Stomach (tissue), 4 donors: ENCODE measurements around the gene PVRIG.

ENCODE experiments used
- CTCF ChIP-seq, 7 experiments: fragments of 450-650 bp in 4 of 7; fragments of 200-600 bp in 3 of 7; sonication (generic) in 3 of 7; IDR thresholded peaks; one replicate each; pipeline ENCODE4 v1.5.1; 2016 to 2019; ENCODE audit warnings: antibody characterized with exemption in 7 of 7, control low read depth in 2 of 7, mild to moderate bottlenecking in 1 of 7
- EP300 ChIP-seq: sonication (generic); formaldehyde crosslinking; IDR thresholded peaks from one replicate; pipeline ENCODE4 v1.6.1; 2017; ENCODE audit warnings: antibody characterized with exemption
- POLR2A ChIP-seq, 4 donors: fragments of 450-650 bp; IDR thresholded peaks; one replicate each; pipeline ENCODE4 v1.6.1; 2016; ENCODE audit warnings: antibody characterized with exemption in 4 of 4, control low read depth in 2 of 4, mild to moderate bottlenecking in 1 of 4, moderate library complexity in 1 of 4
- POLR2AphosphoS5 ChIP-seq, 3 donors: sonication (generic); formaldehyde crosslinking; IDR thresholded peaks; one replicate each; pipeline ENCODE4 v1.6.1; 2016; ENCODE audit warnings: antibody characterized with exemption in 3 of 3

- TF ChIP-seq CTCF (IDR thresholded peaks at IDR 0.05) (no peak), POLR2A (IDR thresholded peaks at IDR 0.05) (no peak), POLR2AphosphoS5 (IDR thresholded peaks at IDR 0.05) (no peak), EP300 (no peak)
Observed at GRCh38 chr7:100171840-100172239, 47.9 kb upstream of the PVRIG start.
